Astrocyte (in vitro differentiated cells and primary cell): ENCODE results near the gene GGTLC2. TPM values are rescaled to one million over a fixed set of nuclear protein-coding genes. Genes with fewer than 3 reads are reported as not detected.

Experiments
- DNase-seq: peaks from one replicate; pipeline ENCODE4 v3.0.0-alpha.2; 2010; ENCODE audit warnings: low read depth
- FAIRE-seq: peaks from 2 replicates; lab custom pipeline; 2011; peaks lifted over from hg19 to GRCh38; lab: Jason Lieb, UNC
- H2AFZ ChIP-seq: 2 replicates; pipeline ENCODE4 v1.6.0; 2012; ENCODE audit warnings: low read depth, low read length, inconsistent platforms
- H3K27ac ChIP-seq: 2 replicates; pipeline ENCODE4 v1.5.1; 2011; ENCODE audit warnings: low read depth, low read length, inconsistent platforms
- H3K27me3 ChIP-seq: 2 replicates; pipeline ENCODE4 v1.6.0; 2011; ENCODE audit warnings: low read length, inconsistent platforms; ENCODE audit not compliant: insufficient read depth
- H3K36me3 ChIP-seq: 2 replicates; pipeline ENCODE4 v1.5.1; 2011; ENCODE audit warnings: low read length, inconsistent platforms; ENCODE audit not compliant: insufficient read depth
- H3K4me1 ChIP-seq: 2 replicates; pipeline ENCODE4 v1.5.1; 2011; ENCODE audit warnings: low read length, inconsistent platforms; ENCODE audit not compliant: insufficient read depth
- H3K4me2 ChIP-seq: 2 replicates; pipeline ENCODE4 v1.6.0; 2012; ENCODE audit warnings: low read length, inconsistent platforms
- H3K4me3 ChIP-seq: 2 replicates; pipeline ENCODE4 v1.5.1; 2011; ENCODE audit warnings: low read depth, mild to moderate bottlenecking, low read length, inconsistent platforms; ENCODE audit not compliant: insufficient read depth
- H3K79me2 ChIP-seq: 2 replicates; pipeline ENCODE4 v1.6.0; 2012; ENCODE audit warnings: mild to moderate bottlenecking, low read length, inconsistent platforms; ENCODE audit not compliant: insufficient read depth
- H3K9ac ChIP-seq: 2 replicates; pipeline ENCODE4 v1.6.0; 2012; ENCODE audit warnings: mild to moderate bottlenecking, low read length, inconsistent platforms
- H3K9me3 ChIP-seq: 2 replicates; pipeline ENCODE4 v1.5.1; 2012; ENCODE audit warnings: low read depth, mild to moderate bottlenecking, low read length, inconsistent platforms; ENCODE audit not compliant: insufficient read depth
- H4K20me1 ChIP-seq: 2 replicates; pipeline ENCODE4 v1.6.0; 2012; ENCODE audit warnings: low read length, inconsistent platforms; ENCODE audit not compliant: insufficient read depth
- H3K27ac Mint-ChIP-seq: one replicate; pipeline ENCODE4 v1.8.0; 2021; ENCODE audit warnings: mild to moderate bottlenecking, mixed read lengths; ENCODE audit not compliant: unreplicated experiment
- H3K27me3 Mint-ChIP-seq: one replicate; pipeline ENCODE4 v1.8.0; 2021; ENCODE audit warnings: low read depth, mixed read lengths; ENCODE audit not compliant: unreplicated experiment
- H3K36me3 Mint-ChIP-seq: one replicate; pipeline ENCODE4 v1.8.0; 2021; ENCODE audit warnings: low read depth, mixed read lengths; ENCODE audit not compliant: unreplicated experiment
- H3K4me1 Mint-ChIP-seq: one replicate; pipeline ENCODE4 v1.8.0; 2021; ENCODE audit warnings: low read depth, mixed read lengths; ENCODE audit not compliant: unreplicated experiment
- H3K4me3 Mint-ChIP-seq: one replicate; pipeline ENCODE4 v1.8.0; 2021; ENCODE audit warnings: mild to moderate bottlenecking, moderate library complexity, mixed read lengths; ENCODE audit not compliant: unreplicated experiment
- H3K9me3 Mint-ChIP-seq: one replicate; pipeline ENCODE4 v1.8.0; 2021; ENCODE audit warnings: mild to moderate bottlenecking, mixed read lengths; ENCODE audit not compliant: unreplicated experiment
- CTCF ChIP-seq: IDR thresholded peaks from 2 replicates; pipeline ENCODE4 v1.5.1; 2011; ENCODE audit warnings: low read depth, mild to moderate bottlenecking, inconsistent platforms, low read length, moderate library complexity; ENCODE audit not compliant: insufficient read depth
- EZH2 ChIP-seq: IDR thresholded peaks from 2 replicates; pipeline ENCODE4 v1.6.1; 2012; ENCODE audit warnings: mild to moderate bottlenecking, low read length, inconsistent platforms; ENCODE audit not compliant: insufficient read depth
- total RNA-seq: library from RNA; stranded (reverse); gene quantifications from 2 replicates; pipeline ENCODE4 v1.2.1, GENCODE V29; 2021

GGTLC2 gene
- total RNA-seq, 1 donor from 2014 or later: not detected

- no peaks in the 10 kb centered on the region for H3K4me1 ChIP-seq
- H3K9ac ChIP-seq: no peak overlapping the region
- no peak overlapping the region for H3K4me3 ChIP-seq
- H3K9me3 ChIP-seq: no peaks in the 10 kb centered on the region
- H3K27me3 ChIP-seq: no peaks in the 10 kb centered on the region
- H3K79me2 ChIP-seq: no peaks in the 10 kb centered on the region
- FAIRE-seq (no peak), DNase-seq (no peak)
- peaks cover 72% of the 10 kb centered on the region for H3K27me3 Mint-ChIP-seq
- no peak overlapping the region for H3K27ac Mint-ChIP-seq
- H3K4me2 ChIP-seq: no peak overlapping the region
- no peak overlapping the region for H2AFZ ChIP-seq
- no peaks in the 10 kb centered on the region for H3K36me3 ChIP-seq
- TF ChIP-seq EZH2: no peak
- no peak for TF ChIP-seq CTCF
- H3K4me1 Mint-ChIP-seq: peaks cover 4% of the 10 kb centered on the region
- H3K4me3 Mint-ChIP-seq: no peak overlapping the region
- no peaks in the 10 kb centered on the region for H3K36me3 Mint-ChIP-seq
- H4K20me1 ChIP-seq: no peaks in the 10 kb centered on the region
- no peaks in the 10 kb centered on the region for H3K9me3 Mint-ChIP-seq
- H3K27ac ChIP-seq: no peak overlapping the region
These were observed 49.1 kb downstream of the GGTLC2 start for GRCh38 chr22:22693531-22693884.

DNA sequence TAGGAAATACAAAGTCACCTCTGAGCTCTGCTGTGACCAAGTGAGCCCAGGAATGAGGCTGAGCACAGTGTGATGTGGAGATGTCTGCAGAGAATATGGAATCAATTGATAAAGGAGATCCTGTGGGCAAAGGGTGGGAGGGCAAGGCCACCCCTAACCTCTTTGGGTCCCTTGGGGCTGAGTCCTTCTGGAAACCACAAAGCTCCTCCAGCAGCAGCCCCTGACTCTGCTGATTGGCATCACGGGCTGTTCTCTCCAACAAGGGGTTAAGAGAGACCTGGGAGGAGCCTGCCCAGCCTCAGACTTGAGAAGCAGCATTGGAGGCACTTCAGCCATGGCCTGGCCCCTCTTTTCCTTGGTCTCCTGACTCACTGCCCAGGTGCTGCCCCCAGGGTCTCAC, 49.7 kb downstream of the GGTLC2 start:
- Histone ChIP-seq H2AFZ (no peak overlapping the region), H3K4me1 (no peaks in the 10 kb centered on the region), H3K79me2 (no peaks in the 10 kb centered on the region), H3K4me3 (no peak overlapping the region), H3K4me2 (no peak overlapping the region), H3K9ac (no peak overlapping the region), H3K27ac (no peak overlapping the region), H3K27me3 (no peaks in the 10 kb centered on the region), H3K36me3 (no peaks in the 10 kb centered on the region), H4K20me1 (no peaks in the 10 kb centered on the region), H3K9me3 (no peaks in the 10 kb centered on the region)
- DNase-seq (no peak), FAIRE-seq (no peak)
- H3K4me3 Mint-ChIP-seq: no peak overlapping the region
- H3K4me1 Mint-ChIP-seq: peaks cover 4% of the 10 kb centered on the region
- no peaks in the 10 kb centered on the region for H3K36me3 Mint-ChIP-seq
- H3K27me3 Mint-ChIP-seq: peaks cover 70% of the 10 kb centered on the region
- H3K27ac Mint-ChIP-seq: no peak overlapping the region
- no peaks in the 10 kb centered on the region for H3K9me3 Mint-ChIP-seq
- TF ChIP-seq CTCF (no peak), EZH2 (no peak)

DNA sequence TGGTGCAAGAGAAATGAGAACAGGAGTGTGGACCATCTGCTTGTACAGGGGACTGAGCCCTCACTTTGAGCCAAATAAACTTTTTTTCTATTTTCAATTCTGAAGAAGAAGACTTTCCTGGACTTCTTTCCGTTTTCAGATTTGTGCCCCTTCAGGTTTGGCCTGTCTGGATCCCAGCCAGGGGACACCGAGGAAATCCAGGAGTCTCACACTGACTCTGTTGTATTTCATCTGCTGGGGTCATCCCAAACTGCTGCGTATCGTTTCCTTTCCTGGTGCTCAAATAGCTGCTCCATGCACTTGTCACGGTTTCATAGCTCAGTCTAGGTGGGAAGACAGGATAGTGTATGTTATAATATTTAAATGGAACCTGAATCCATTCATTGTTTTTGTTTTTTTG, 51.7 kb downstream of the GGTLC2 start:
- Mint-ChIP-seq H3K4me1 (peaks cover 4% of the 10 kb centered on the region), H3K27me3 (peaks cover 72% of the 10 kb centered on the region), H3K9me3 (no peaks in the 10 kb centered on the region), H3K27ac (no peak overlapping the region), H3K4me3 (no peak overlapping the region), H3K36me3 (no peaks in the 10 kb centered on the region)
- Histone ChIP-seq H3K79me2 (no peaks in the 10 kb centered on the region), H3K9me3 (no peaks in the 10 kb centered on the region), H3K4me2 (no peak overlapping the region), H2AFZ (no peak overlapping the region), H3K4me1 (no peaks in the 10 kb centered on the region), H4K20me1 (no peaks in the 10 kb centered on the region), H3K9ac (no peak overlapping the region), H3K27ac (no peak overlapping the region), H3K36me3 (no peaks in the 10 kb centered on the region), H3K4me3 (no peak overlapping the region), H3K27me3 (no peaks in the 10 kb centered on the region)
- DNase-seq: no peak
- TF ChIP-seq EZH2 (no peak), CTCF (no peak)
- FAIRE-seq: no peak

Other genes with a start within 250 kb of the GGTLC2 start
- gene ZNF280B, start 135.9 kb upstream of the GGTLC2 start, total RNA-seq: 4.0 and 4.7 TPM in 2 replicates
- gene ZNF280A, start 124.3 kb upstream of the GGTLC2 start, total RNA-seq: 0.09 TPM in 1 of 2 replicates, not detected in the other
- not detected in 2 replicates for gene PRAME, start 85.3 kb upstream of the GGTLC2 start, total RNA-seq
- not detected in 2 replicates for gene IGLL5, start 243.2 kb downstream of the GGTLC2 start, total RNA-seq